ENCODE measurements around the gene WFIKKN2.

Gene WFIKKN2

DNA sequence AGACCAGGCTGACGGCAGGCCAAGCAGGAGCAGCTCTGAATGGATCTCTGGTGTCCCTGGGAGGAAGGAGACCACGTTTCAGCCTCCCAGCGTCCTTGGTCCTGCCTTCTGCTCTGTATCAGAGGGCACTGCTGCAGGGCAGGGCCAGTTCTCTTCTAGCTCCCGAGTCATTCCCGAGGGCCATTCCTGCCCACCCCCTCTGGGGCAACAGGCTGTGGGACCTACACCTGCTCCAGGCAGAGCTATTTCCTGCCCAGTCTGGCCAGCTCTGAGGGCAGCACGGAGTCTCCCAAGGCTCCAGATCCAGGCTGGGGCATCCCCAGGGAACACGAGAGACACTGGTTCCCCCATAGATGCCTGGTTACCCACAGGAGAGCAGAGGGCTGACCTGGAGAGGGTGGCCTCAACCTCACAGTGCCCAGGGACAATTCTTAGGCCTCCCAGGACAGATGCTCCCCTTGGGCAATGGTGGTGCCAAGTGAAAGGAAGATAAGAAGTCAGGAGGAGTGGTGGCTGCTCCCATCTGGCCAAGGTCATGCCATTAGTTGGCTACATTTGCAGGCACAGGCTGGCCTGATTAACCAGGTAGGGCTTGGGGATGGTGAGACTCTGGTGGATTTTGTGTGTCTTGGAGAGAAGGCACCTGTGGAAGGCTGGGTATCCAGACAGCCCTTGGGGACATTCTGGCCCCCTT lies 2.0 kb downstream of the WFIKKN2 start:
- H3K9ac ChIP-seq (ENCODE audit: low read length in 2 of 2), result no peak overlapping the region

DNA sequence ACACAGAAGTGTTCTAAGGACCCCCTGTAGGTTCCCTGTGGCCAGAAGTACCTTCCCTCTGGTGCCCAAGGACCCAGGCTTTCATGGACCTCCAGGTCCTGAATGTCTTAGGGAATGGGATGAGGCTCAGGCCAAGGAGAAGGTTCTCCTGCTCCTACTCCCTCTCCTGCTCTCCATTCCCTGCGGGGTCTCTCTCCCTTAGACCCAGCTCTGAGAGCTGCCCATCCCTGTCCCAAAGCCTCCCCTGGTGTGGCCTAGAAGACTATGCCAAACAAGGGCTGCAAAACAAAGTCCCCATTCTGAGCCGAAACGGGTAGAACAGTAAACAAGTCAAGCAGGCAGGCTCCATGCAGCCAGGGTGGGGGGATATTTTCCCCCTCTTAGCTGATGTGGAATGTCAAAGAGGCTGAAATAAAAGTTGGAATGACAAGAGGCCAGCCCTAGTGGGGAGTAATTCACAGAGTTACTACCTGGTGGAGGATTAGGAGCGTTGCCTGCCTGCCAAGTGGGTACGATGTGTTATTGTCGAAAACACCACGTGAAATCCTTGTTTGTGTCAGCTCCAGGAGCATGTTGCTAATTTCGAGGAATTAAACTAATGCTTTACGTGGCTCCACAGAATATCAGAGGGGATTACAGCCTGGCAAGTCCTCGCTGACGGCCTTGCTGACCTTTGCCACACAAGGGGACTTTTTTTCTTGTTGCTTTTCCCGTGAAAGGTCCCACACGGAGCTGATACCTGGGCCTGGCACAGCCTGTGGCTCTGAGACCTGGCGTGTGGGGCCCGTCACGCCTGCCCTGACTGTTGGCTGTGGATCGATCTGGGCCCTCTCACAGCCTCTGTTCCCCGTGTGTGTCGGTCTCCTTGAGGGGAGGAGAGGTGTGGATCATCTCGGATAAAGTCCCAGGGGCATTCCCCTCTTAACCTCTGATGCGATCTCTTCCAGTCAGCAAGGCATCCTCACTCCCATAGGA lies 2.9 kb downstream of the WFIKKN2 start:
- Histone ChIP-seq H3K27ac (ENCODE audit: low read length) (no peak overlapping the region), H3K27me3 (ENCODE audit: control insufficient read depth in 1 of 2, insufficient read depth in 2 of 2, low read length in 2 of 2) (no peaks in the 10 kb centered on the region), H3K4me1 (ENCODE audit: control insufficient read depth, insufficient read depth, low read length) (peaks cover 14% of the 10 kb centered on the region), H3K9ac (ENCODE audit: low read length in 2 of 2) (no peak overlapping the region), H3K4me3 (ENCODE audit: low read length in 2 of 2) (no peak overlapping the region), H3K9me3 (ENCODE audit: control insufficient read depth in 2 of 2, low read length in 2 of 2) (no peaks in the 10 kb centered on the region), H3K36me3 (ENCODE audit: control insufficient read depth in 2 of 2, insufficient read depth in 2 of 2, low read length in 2 of 2) (no peaks in the 10 kb centered on the region)

More for the DNA sequence above, 2.0 kb downstream of the WFIKKN2 start:
- Histone ChIP-seq H3K4me1 (ENCODE audit: control insufficient read depth, insufficient read depth, low read length) (peaks cover 14% of the 10 kb centered on the region), H3K4me3 (ENCODE audit: low read length in 2 of 2) (no peak overlapping the region), H3K9me3 (ENCODE audit: control insufficient read depth in 2 of 2, low read length in 2 of 2) (no peaks in the 10 kb centered on the region), H3K27me3 (ENCODE audit: control insufficient read depth in 1 of 2, insufficient read depth in 2 of 2, low read length in 2 of 2) (no peaks in the 10 kb centered on the region), H3K36me3 (ENCODE audit: control insufficient read depth in 2 of 2, insufficient read depth in 2 of 2, low read length in 2 of 2) (no peaks in the 10 kb centered on the region), H3K27ac (ENCODE audit: low read length) (no peak overlapping the region)

DNA sequence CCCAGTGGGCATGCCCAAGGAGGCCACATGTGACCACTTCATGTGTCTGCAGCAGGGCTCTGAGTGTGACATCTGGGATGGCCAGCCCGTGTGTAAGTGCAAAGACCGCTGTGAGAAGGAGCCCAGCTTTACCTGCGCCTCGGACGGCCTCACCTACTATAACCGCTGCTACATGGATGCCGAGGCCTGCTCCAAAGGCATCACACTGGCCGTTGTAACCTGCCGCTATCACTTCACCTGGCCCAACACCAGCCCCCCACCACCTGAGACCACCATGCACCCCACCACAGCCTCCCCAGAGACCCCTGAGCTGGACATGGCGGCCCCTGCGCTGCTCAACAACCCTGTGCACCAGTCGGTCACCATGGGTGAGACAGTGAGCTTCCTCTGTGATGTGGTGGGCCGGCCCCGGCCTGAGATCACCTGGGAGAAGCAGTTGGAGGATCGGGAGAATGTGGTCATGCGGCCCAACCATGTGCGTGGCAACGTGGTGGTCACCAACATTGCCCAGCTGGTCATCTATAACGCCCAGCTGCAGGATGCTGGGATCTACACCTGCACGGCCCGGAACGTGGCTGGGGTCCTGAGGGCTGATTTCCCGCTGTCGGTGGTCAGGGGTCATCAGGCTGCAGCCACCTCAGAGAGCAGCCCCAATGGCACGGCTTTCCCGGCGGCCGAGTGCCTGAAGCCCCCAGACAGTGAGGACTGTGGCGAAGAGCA lies 4.4 kb downstream of the WFIKKN2 start:
- H3K4me1 ChIP-seq (ENCODE audit: control insufficient read depth, insufficient read depth, low read length), result peaks cover 10% of the 10 kb centered on the region
- H3K27me3 ChIP-seq (ENCODE audit: control insufficient read depth in 1 of 2, insufficient read depth in 2 of 2, low read length in 2 of 2), result no peaks in the 10 kb centered on the region
- H3K9me3 ChIP-seq (ENCODE audit: control insufficient read depth in 2 of 2, low read length in 2 of 2), result no peaks in the 10 kb centered on the region
- no peaks in the 10 kb centered on the region for H3K36me3 ChIP-seq (ENCODE audit: control insufficient read depth in 2 of 2, insufficient read depth in 2 of 2, low read length in 2 of 2)
- no peak overlapping the region for H3K4me3 ChIP-seq (ENCODE audit: low read length in 2 of 2)
- no peak overlapping the region for H3K27ac ChIP-seq (ENCODE audit: low read length)
- no peak overlapping the region for H3K9ac ChIP-seq (ENCODE audit: low read length in 2 of 2)

DNA sequence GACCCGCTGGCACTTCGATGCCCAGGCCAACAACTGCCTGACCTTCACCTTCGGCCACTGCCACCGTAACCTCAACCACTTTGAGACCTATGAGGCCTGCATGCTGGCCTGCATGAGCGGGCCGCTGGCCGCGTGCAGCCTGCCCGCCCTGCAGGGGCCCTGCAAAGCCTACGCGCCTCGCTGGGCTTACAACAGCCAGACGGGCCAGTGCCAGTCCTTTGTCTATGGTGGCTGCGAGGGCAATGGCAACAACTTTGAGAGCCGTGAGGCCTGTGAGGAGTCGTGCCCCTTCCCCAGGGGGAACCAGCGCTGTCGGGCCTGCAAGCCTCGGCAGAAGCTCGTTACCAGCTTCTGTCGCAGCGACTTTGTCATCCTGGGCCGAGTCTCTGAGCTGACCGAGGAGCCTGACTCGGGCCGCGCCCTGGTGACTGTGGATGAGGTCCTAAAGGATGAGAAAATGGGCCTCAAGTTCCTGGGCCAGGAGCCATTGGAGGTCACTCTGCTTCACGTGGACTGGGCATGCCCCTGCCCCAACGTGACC lies 5.0 kb downstream of the WFIKKN2 start:
- Histone ChIP-seq H3K9ac (ENCODE audit: low read length in 2 of 2) (no peak overlapping the region), H3K4me1 (ENCODE audit: control insufficient read depth, insufficient read depth, low read length) (peaks cover 5% of the 10 kb centered on the region), H3K36me3 (ENCODE audit: control insufficient read depth in 2 of 2, insufficient read depth in 2 of 2, low read length in 2 of 2) (no peaks in the 10 kb centered on the region), H3K9me3 (ENCODE audit: control insufficient read depth in 2 of 2, low read length in 2 of 2) (no peaks in the 10 kb centered on the region), H3K4me3 (ENCODE audit: low read length in 2 of 2) (no peak overlapping the region), H3K27ac (ENCODE audit: low read length) (no peak overlapping the region), H3K27me3 (ENCODE audit: control insufficient read depth in 1 of 2, insufficient read depth in 2 of 2, low read length in 2 of 2) (no peaks in the 10 kb centered on the region)

DNA sequence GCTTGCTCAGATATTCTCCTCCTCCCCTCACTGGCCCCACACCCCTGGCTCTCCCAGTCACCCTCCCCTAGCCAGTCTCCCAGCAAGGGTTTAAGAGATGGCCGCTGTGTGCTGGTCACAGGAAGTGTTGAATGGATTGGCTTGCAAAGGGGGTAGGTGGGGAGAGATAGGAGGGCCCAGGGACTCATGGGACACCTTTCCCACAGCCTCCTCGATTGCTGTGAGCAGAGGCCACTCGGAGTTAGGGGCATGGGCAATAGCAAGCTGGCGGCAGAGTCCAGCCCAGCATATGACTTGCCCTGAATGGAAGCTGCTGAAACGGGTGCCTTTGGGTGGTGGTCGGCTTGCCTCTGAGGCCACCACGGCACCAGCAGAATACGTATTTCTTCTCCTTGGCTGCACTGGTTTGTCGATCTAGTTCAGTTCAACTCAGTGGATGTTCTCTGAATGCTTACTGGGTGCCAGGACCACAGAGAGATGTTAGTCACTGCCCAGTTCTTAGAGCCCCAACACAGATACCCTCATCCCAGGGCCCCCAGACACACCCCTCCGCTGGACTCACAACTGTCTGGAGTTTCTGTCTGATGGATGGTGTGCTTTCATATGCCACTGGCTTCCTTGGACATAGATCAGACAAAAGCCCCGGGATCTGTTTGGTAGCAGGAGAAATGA lies 6.0 kb downstream of the WFIKKN2 start:
- no peaks in the 10 kb centered on the region for H3K27me3 ChIP-seq (ENCODE audit: control insufficient read depth in 1 of 2, insufficient read depth in 2 of 2, low read length in 2 of 2)
- no peak overlapping the region for H3K27ac ChIP-seq (ENCODE audit: low read length)
- no peak overlapping the region for H3K9ac ChIP-seq (ENCODE audit: low read length in 2 of 2)

DNA sequence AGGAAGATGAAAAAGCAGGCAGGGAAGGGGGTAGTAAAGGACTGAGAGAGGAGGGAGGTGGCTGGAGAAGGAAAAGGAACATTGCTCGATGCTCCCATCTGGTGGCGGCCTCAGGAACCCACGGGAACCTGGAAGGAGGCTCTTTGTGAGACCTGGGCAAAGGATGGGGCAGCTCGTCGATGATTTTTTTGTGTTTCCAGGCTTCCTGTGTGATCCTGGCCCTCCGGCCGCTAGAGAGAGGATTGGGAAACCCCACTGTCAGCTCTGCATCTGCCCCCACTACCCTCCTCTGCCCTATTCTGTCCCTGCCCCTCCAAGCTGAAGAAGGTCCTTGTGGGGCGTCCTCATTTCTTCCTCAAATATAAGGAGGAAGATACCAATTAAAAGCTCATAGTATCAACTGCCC lies 6.6 kb downstream of the WFIKKN2 start:
- no peaks in the 10 kb centered on the region for H3K36me3 ChIP-seq (ENCODE audit: control insufficient read depth in 2 of 2, insufficient read depth in 2 of 2, low read length in 2 of 2)
- H3K4me3 ChIP-seq (ENCODE audit: low read length in 2 of 2), result no peak overlapping the region
- H3K9ac ChIP-seq (ENCODE audit: low read length in 2 of 2), result no peak overlapping the region
- H3K27me3 ChIP-seq (ENCODE audit: control insufficient read depth in 1 of 2, insufficient read depth in 2 of 2, low read length in 2 of 2), result no peaks in the 10 kb centered on the region
- no peak overlapping the region for H3K27ac ChIP-seq (ENCODE audit: low read length)
- H3K4me1 ChIP-seq (ENCODE audit: control insufficient read depth, insufficient read depth, low read length), result peaks cover 3% of the 10 kb centered on the region
- no peaks in the 10 kb centered on the region for H3K9me3 ChIP-seq (ENCODE audit: control insufficient read depth in 2 of 2, low read length in 2 of 2)

More for the DNA sequence above, 6.0 kb downstream of the WFIKKN2 start:
- Histone ChIP-seq H3K36me3 (ENCODE audit: control insufficient read depth in 2 of 2, insufficient read depth in 2 of 2, low read length in 2 of 2) (no peaks in the 10 kb centered on the region), H3K4me1 (ENCODE audit: control insufficient read depth, insufficient read depth, low read length) (peaks cover 3% of the 10 kb centered on the region), H3K9me3 (ENCODE audit: control insufficient read depth in 2 of 2, low read length in 2 of 2) (no peaks in the 10 kb centered on the region), H3K4me3 (ENCODE audit: low read length in 2 of 2) (no peak overlapping the region)

DNA sequence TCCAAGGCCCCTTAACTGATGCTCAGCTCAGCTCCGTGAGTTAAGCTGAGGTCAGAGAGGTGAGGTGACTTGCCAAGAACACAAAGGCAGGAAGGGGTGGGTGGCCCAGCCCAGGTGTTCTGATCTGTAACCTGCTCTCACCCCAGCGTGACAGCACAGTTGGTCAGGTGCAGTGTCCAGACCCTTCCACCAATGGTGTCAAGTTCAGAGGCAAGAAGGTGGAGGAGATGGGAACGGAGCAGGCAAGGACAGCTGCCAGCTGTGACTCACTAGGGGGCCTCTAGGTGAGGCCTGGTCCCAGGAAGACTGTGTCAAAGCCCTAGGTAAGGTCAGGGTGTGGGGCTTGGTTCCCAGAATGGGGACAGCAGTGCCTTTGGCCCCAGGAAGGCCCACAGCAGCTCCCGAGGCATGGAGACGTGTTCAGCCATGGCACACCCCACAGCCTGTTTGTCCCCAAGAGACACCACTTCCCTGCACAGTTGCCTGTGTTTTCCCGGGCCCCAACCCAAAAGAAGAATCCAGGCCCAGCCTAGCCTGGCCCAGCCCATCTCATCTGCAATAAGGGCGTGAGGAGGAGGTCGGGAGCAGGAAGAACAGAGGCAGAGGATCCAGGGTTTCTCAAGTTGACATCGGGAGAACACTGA lies 7.2 kb downstream of the WFIKKN2 start:
- no peak overlapping the region for H3K9ac ChIP-seq (ENCODE audit: low read length in 2 of 2)
- H3K9me3 ChIP-seq (ENCODE audit: control insufficient read depth in 2 of 2, low read length in 2 of 2), result no peaks in the 10 kb centered on the region
- no peak overlapping the region for H3K27ac ChIP-seq (ENCODE audit: low read length)
- no peaks in the 10 kb centered on the region for H3K27me3 ChIP-seq (ENCODE audit: control insufficient read depth in 1 of 2, insufficient read depth in 2 of 2, low read length in 2 of 2)
- no peaks in the 10 kb centered on the region for H3K36me3 ChIP-seq (ENCODE audit: control insufficient read depth in 2 of 2, insufficient read depth in 2 of 2, low read length in 2 of 2)
- H3K4me1 ChIP-seq (ENCODE audit: control insufficient read depth, insufficient read depth, low read length), result peaks cover 3% of the 10 kb centered on the region
- H3K4me3 ChIP-seq (ENCODE audit: low read length in 2 of 2), result no peak overlapping the region

DNA sequence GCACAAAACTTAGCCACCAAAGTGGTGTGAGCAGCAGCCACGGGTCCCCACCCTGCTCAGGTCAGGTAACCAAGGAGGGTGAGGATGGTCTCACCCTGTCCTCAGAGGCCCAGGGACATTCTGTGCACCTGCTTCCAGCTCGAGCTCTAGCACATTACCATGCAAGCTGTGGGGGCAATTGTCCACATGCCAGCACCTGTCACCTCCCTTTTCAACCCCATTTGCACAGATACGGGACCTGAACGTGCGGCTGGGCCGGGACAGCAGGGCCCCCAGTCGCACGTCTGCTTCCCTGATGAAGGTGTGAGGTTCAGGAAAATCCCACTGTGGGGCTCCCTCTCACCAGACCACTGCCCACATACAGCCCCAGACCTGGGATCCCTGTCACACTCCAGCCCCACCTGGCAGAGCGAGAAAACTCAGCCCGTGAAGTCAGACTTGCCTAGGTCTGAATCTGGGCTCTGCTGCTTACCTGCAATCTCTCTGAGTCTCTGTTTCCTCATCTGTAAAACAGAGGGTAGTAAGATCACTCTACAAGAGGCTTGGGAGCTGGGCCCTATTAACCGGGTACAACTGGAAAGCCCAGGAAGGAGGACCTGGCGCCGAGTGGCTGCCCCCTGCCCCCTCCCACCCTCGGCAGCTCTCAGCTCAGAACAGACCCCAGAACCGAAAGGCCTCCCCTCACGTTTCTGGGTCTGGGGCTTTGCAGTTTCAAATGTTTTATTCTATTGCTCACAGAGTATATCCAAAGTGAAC lies 7.9 kb downstream of the WFIKKN2 start:
- no peaks in the 10 kb centered on the region for H3K9me3 ChIP-seq (ENCODE audit: control insufficient read depth in 2 of 2, low read length in 2 of 2)
- no peak overlapping the region for H3K27ac ChIP-seq (ENCODE audit: low read length)
- no peak overlapping the region for H3K4me3 ChIP-seq (ENCODE audit: low read length in 2 of 2)
- H3K4me1 ChIP-seq (ENCODE audit: control insufficient read depth, insufficient read depth, low read length), result peaks cover 3% of the 10 kb centered on the region
- H3K36me3 ChIP-seq (ENCODE audit: control insufficient read depth in 2 of 2, insufficient read depth in 2 of 2, low read length in 2 of 2), result no peaks in the 10 kb centered on the region
- no peak overlapping the region for H3K9ac ChIP-seq (ENCODE audit: low read length in 2 of 2)
- H3K27me3 ChIP-seq (ENCODE audit: control insufficient read depth in 1 of 2, insufficient read depth in 2 of 2, low read length in 2 of 2), result no peaks in the 10 kb centered on the region

DNA sequence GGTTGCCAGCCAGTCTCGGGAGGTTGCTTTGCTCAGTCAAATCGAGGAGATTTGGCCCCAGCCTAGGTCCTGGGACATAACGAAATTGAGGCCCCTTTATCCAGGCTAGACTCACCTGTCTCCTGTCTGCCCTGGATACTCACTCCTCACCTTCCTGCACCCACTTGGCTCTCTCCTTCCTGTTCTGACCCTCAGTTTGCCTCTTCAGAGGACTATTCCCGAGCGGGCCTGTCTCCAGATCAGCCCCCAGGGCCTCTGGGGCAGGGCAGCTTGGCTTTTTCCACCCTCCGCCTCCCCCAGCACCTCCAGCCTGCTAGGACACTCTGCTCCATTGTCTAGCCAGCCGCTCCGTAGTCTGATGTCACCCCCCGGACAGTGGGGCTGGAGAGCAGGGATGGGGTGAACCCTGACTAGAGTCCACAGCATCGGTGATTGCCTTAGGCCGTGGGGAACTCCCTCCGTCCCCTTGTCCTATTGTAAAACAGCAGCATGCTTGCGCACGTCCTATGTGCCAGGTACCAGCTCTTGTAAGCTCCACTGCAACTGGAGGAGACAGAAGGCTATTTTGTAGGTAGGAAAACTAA lies 8.8 kb downstream of the WFIKKN2 start:
- H3K4me3 ChIP-seq (ENCODE audit: low read length in 2 of 2), result no peak overlapping the region
- peaks cover 3% of the 10 kb centered on the region for H3K4me1 ChIP-seq (ENCODE audit: control insufficient read depth, insufficient read depth, low read length)
- no peak overlapping the region for H3K9ac ChIP-seq (ENCODE audit: low read length in 2 of 2)
- H3K27me3 ChIP-seq (ENCODE audit: control insufficient read depth in 1 of 2, insufficient read depth in 2 of 2, low read length in 2 of 2), result no peaks in the 10 kb centered on the region
- H3K36me3 ChIP-seq (ENCODE audit: control insufficient read depth in 2 of 2, insufficient read depth in 2 of 2, low read length in 2 of 2), result no peaks in the 10 kb centered on the region
- H3K27ac ChIP-seq (ENCODE audit: low read length), result no peak overlapping the region
- no peaks in the 10 kb centered on the region for H3K9me3 ChIP-seq (ENCODE audit: control insufficient read depth in 2 of 2, low read length in 2 of 2)
